H1 (cell line): ENCODE results near the gene NSUN4. TPM values are rescaled to one million over a fixed set of nuclear protein-coding genes. Genes with fewer than 3 reads are reported as not detected.

Experiments used
- CTCF ChIA-PET: fragments of 300-600 bp; sonication (Branson Sonifier 250); formaldehyde crosslinking; loops from one replicate; lab custom pipeline; 2021; ENCODE audit not compliant: partially characterized antibody; lab: Charles Lee
- POLR2A ChIA-PET: fragments of 300-600 bp; sonication (Branson Sonifier 250); formaldehyde crosslinking; loops from one replicate; lab custom pipeline; 2021; ENCODE audit warnings: inconsistent platforms; ENCODE audit not compliant: partially characterized antibody; lab: Charles Lee
- DNase-seq, 2 experiments: peaks; one replicate each; pipeline versions ENCODE4 v3.0.0 to v3.0.0-alpha.2; 2010 to 2022; ENCODE audit warnings: low spot score in 2 of 2, low read depth in 1 of 2, mixed read lengths in 1 of 2
- FAIRE-seq: peaks from 2 replicates; lab custom pipeline; 2011; peaks lifted over from hg19 to GRCh38; lab: Jason Lieb, UNC
- H2AFZ ChIP-seq: 2 replicates; pipeline ENCODE4 v1.8.1; 2012; ENCODE audit warnings: low read length, inconsistent platforms
- H2AK5ac ChIP-seq: 2 replicates; pipeline ENCODE4 v1.6.1; 2013; ENCODE audit warnings: low read depth, low read length
- H2BK120ac ChIP-seq: replicated peaks from 2 replicates; pipeline ENCODE3; 2013; ENCODE audit warnings: low read depth, low read length, inconsistent platforms
- H2BK12ac ChIP-seq: 2 replicates; pipeline ENCODE4 v1.6.1; 2013; ENCODE audit warnings: low read depth, low read length
- H2BK15ac ChIP-seq: 2 replicates; pipeline ENCODE4 v1.6.1; 2013; ENCODE audit warnings: low read length
- H2BK20ac ChIP-seq: 2 replicates; pipeline ENCODE4 v1.6.1; 2013; ENCODE audit warnings: low read length
- H2BK5ac ChIP-seq: 2 replicates; pipeline ENCODE4 v1.6.1; 2013; ENCODE audit warnings: low read depth, low read length
- H3K14ac ChIP-seq: 2 replicates; pipeline ENCODE4 v1.6.1; 2013; ENCODE audit warnings: inconsistent platforms; ENCODE audit not compliant: insufficient read length
- H3K18ac ChIP-seq: 2 replicates; pipeline ENCODE4 v1.6.1; 2013; ENCODE audit warnings: low read length; ENCODE audit errors: extremely low read depth
- H3K23ac ChIP-seq: 2 replicates; pipeline ENCODE4 v1.6.1; 2013; ENCODE audit warnings: inconsistent platforms; ENCODE audit not compliant: insufficient read length
- H3K23me2 ChIP-seq: 2 replicates; pipeline ENCODE4 v1.6.1; 2013; ENCODE audit warnings: low read depth, low read length
- H3K27ac ChIP-seq: 2 replicates; pipeline ENCODE4 v1.6.1; 2011; ENCODE audit warnings: low read depth, low read length, inconsistent platforms
- H3K27me3 ChIP-seq, 4 experiments: replicated peaks in 1 of 4; 1 replicate in 1 of 4; 2 replicates in 3 of 4; pipeline versions ENCODE4 v1.6.1 to v1.8.1; 2011 to 2013; ENCODE audit warnings: low read length in 3 of 4, mild to moderate bottlenecking in 3 of 4, inconsistent platforms in 2 of 4, mixed read lengths in 2 of 4, moderate library complexity in 1 of 4; ENCODE audit not compliant: control insufficient read depth in 3 of 4, insufficient read depth in 3 of 4; ENCODE audit errors: extremely low read depth in 1 of 4
- H3K36me3 ChIP-seq, 4 experiments: 2 replicates each; pipeline versions ENCODE4 v1.6.1 to v1.8.1; 2011 to 2013; ENCODE audit warnings: mild to moderate bottlenecking in 4 of 4, low read length in 3 of 4, moderate library complexity in 2 of 4, control low read depth in 1 of 4, inconsistent platforms in 1 of 4; ENCODE audit not compliant: insufficient read depth in 4 of 4, control insufficient read depth in 2 of 4
- H3K4ac ChIP-seq: replicated peaks from 2 replicates; pipeline ENCODE3; 2013; ENCODE audit warnings: low read length, low read depth, mixed read lengths, inconsistent platforms; ENCODE audit not compliant: insufficient read length
- H3K4me1 ChIP-seq, 4 experiments: replicated peaks in 1 of 4; 1 replicate in 1 of 4; 2 replicates in 3 of 4; pipeline versions ENCODE4 v1.6.1 to v1.8.1; 2011 to 2013; ENCODE audit warnings: low read length in 3 of 4, inconsistent platforms in 2 of 4, mixed read lengths in 1 of 4; ENCODE audit not compliant: insufficient read depth in 4 of 4, control insufficient read depth in 3 of 4
- H3K4me2 ChIP-seq, 2 experiments: 2 replicates each; pipeline versions ENCODE4 v1.6.1 to v1.8.1; 2011 to 2013; ENCODE audit warnings: low read depth in 2 of 2, low read length in 2 of 2, control low read depth in 1 of 2, inconsistent platforms in 1 of 2, mild to moderate bottlenecking in 1 of 2; ENCODE audit not compliant: insufficient read depth in 1 of 2
- H3K4me3 ChIP-seq, 4 experiments: fragments of 200-600, 300-600 bp in 1 of 4; sonication (generic), shearing (Covaris generic), sonication (Bioruptor Twin) in 1 of 4; 2 replicates each; pipeline versions ENCODE4 v1.5.1 to v1.8.1; 2011 to 2016; ENCODE audit warnings: low read length in 4 of 4, low read depth in 3 of 4, control low read depth in 2 of 4, inconsistent platforms in 2 of 4, mild to moderate bottlenecking in 2 of 4, mixed read lengths in 1 of 4, moderate library complexity in 1 of 4; ENCODE audit not compliant: insufficient read depth in 2 of 4; ENCODE audit errors: extremely low read depth in 1 of 4
- H3K56ac ChIP-seq: replicated peaks from 2 replicates; pipeline ENCODE3; 2013; ENCODE audit warnings: low read depth, mild to moderate bottlenecking, mixed read lengths, low read length, inconsistent platforms; ENCODE audit not compliant: insufficient read length
- H3K79me1 ChIP-seq: 2 replicates; pipeline ENCODE4 v1.6.1; 2013; ENCODE audit warnings: low read depth, low read length, control low read depth
- H3K79me2 ChIP-seq, 2 experiments: 2 replicates each; pipeline versions ENCODE4 v1.6.1 to v1.8.1; 2012 to 2013; ENCODE audit warnings: low read length in 2 of 2, mild to moderate bottlenecking in 2 of 2, inconsistent platforms in 1 of 2; ENCODE audit not compliant: insufficient read depth in 2 of 2, control insufficient read depth in 1 of 2
- H3K9ac ChIP-seq, 4 experiments: replicated peaks in 1 of 4; 1 replicate in 1 of 4; 2 replicates in 3 of 4; pipeline versions ENCODE4 v1.6.1 to v1.8.1; 2011 to 2013; ENCODE audit warnings: low read depth in 3 of 4, low read length in 3 of 4, control low read depth in 2 of 4, mild to moderate bottlenecking in 2 of 4, moderate library complexity in 2 of 4, inconsistent platforms in 1 of 4; ENCODE audit errors: extremely low read depth in 1 of 4
- H3K9me3 ChIP-seq, 2 experiments: 2 replicates each; pipeline versions ENCODE4 v1.6.1 to v1.8.1; 2012 to 2013; ENCODE audit warnings: mild to moderate bottlenecking in 2 of 2, moderate library complexity in 2 of 2, control low read depth in 1 of 2, inconsistent platforms in 1 of 2, low read depth in 1 of 2, low read length in 1 of 2, mixed read lengths in 1 of 2; ENCODE audit not compliant: insufficient read depth in 2 of 2
- H4K20me1 ChIP-seq, 2 experiments: replicated peaks in 1 of 2; 2 replicates each; pipeline versions ENCODE3 to v1.8.1; 2011 to 2013; ENCODE audit warnings: inconsistent platforms in 2 of 2, low read length in 2 of 2, mild to moderate bottlenecking in 1 of 2; ENCODE audit not compliant: insufficient read depth in 2 of 2, control insufficient read depth in 1 of 2
- H4K5ac ChIP-seq: 2 replicates; pipeline ENCODE4 v1.6.1; 2013; ENCODE audit warnings: low read length, low read depth, mixed read lengths, inconsistent platforms; ENCODE audit not compliant: insufficient read length
- H4K8ac ChIP-seq: 2 replicates; pipeline ENCODE4 v1.8.0; 2013; ENCODE audit warnings: mild to moderate bottlenecking, moderate library complexity, low read length, inconsistent platforms; ENCODE audit not compliant: insufficient read depth; ENCODE audit errors: extremely low read depth
- H4K91ac ChIP-seq: replicated peaks from 2 replicates; pipeline ENCODE3; 2013; ENCODE audit warnings: low read length, mixed read lengths, inconsistent platforms; ENCODE audit not compliant: insufficient read length
- EGR1 ChIP-seq: IDR thresholded peaks from 2 replicates; pipeline ENCODE4 v1.6.1; 2011; ENCODE audit warnings: low read depth, low read length, borderline replicate concordance
- EP300 ChIP-seq, 2 experiments: IDR thresholded peaks; 1 replicate in 1 of 2; 2 replicates in 1 of 2; pipeline ENCODE4 v1.6.1; 2011 to 2012; ENCODE audit warnings: low read depth in 2 of 2, low read length in 2 of 2, mild to moderate bottlenecking in 2 of 2, borderline replicate concordance in 1 of 2, inconsistent platforms in 1 of 2, moderate library complexity in 1 of 2
- GTF2F1 ChIP-seq: IDR thresholded peaks from 2 replicates; pipeline ENCODE4 v1.6.1; 2012; ENCODE audit warnings: low read depth, low read length, improper control_type of control experiment, borderline replicate concordance
- HDAC6 ChIP-seq: IDR thresholded peaks from one replicate; pipeline ENCODE4 v1.7.1; 2012; ENCODE audit warnings: low read depth, mild to moderate bottlenecking, inconsistent platforms, low read length, moderate library complexity
- RAD21 ChIP-seq, 2 experiments: IDR thresholded peaks in 1 of 2; conservative IDR thresholded peaks in 1 of 2; 2 replicates each; pipeline ENCODE4 v1.6.1; 2011; ENCODE audit warnings: low read depth in 2 of 2, low read length in 2 of 2, improper control_type of control experiment in 1 of 2, inconsistent platforms in 1 of 2, mild to moderate bottlenecking in 1 of 2, moderate library complexity in 1 of 2
- SIRT6 ChIP-seq: IDR thresholded peaks from one replicate; pipeline ENCODE4 v1.7.1; 2012; ENCODE audit warnings: low read length, inconsistent platforms
- polyA plus RNA-seq, 7 experiments: library from polyadenylated mRNA; depleted of rRNA in 3 of 7; stranded (reverse) in 5 of 7; unstranded in 2 of 7; fragments of >200 nt in 5 of 7; fragments of 200-250 nt in 2 of 7; gene quantifications; 1 replicate in 5 of 7; 2 replicates in 1 of 7; 4 replicates in 1 of 7; pipeline versions ENCODE4 v1.2.1 to v1.2.3, GENCODE V29; 2011 to 2013; ENCODE audit warnings: missing spikeins in 2 of 7, mixed read lengths in 2 of 7
- total RNA-seq: library from RNA; stranded (reverse); fragmentation: NEBNext Ultra II Directional; extraction: Animal tissue kit (Norgen Biotek cat#: 25700); gene quantifications from 2 replicates; pipeline ENCODE4 v1.2.1, GENCODE V29; 2021

NSUN4 gene
- total and polyA plus RNA-seq, 2 of the 8 experiments (the other 6 are each of a cell fraction or from before 2014, with no cell fraction given) = 9.7 to 15.7 TPM

GRCh38 chr1:46380508-46380907 is 39.9 kb downstream of the NSUN4 start:
- CTCF ChIA-PET = interaction anchor here (1.0 to 2.5 kb wide), 4 partner anchors 12 to 95 kb away, joined by 3 to 6 read pairs (median 4); no protein-coding TSS in a partner anchor
- no peak for FAIRE-seq
- no peak overlapping the region for H2BK12ac ChIP-seq
- TF ChIP-seq GTF2F1 = no peak
- no peak for TF ChIP-seq EGR1
- no peak for TF ChIP-seq HDAC6
- no peak for TF ChIP-seq SIRT6
- TF ChIP-seq RAD21 (IDR thresholded peaks at IDR 0.05 in 1 of 2, conservative IDR thresholded peaks at IDR 0.05 in 1 of 2; ENCODE audit: low read depth in 2 of 2, low read length in 2 of 2) = no peak
- TF ChIP-seq EP300 (IDR thresholded peaks at IDR 0.05; ENCODE audit: borderline replicate concordance in 1 of 2, low read depth in 2 of 2, low read length in 2 of 2) = no peak

More at GRCh38 chr1:46380508-46380907, 39.9 kb downstream of the NSUN4 start:
- no peak overlapping the region for H2AFZ ChIP-seq
- no peak overlapping the region for H2BK5ac ChIP-seq
- no peaks in the 10 kb centered on the region for H4K20me1 ChIP-seq
- no peak for DNase-seq
- H3K36me3 ChIP-seq = peaks cover 0 to 6% (median 0%) of the 10 kb centered on the region in 4 experiments; a peak in 2 of 8 replicates
- H4K8ac ChIP-seq = no peak overlapping the region
- no peaks in the 10 kb centered on the region for H3K79me1 ChIP-seq
- H3K79me2 ChIP-seq = no peaks in the 10 kb centered on the region
- no peak overlapping the region for H2BK20ac ChIP-seq
- no peaks in the 10 kb centered on the region for H3K27me3 ChIP-seq
- H3K9me3 ChIP-seq = no peaks in the 10 kb centered on the region
- no peak overlapping the region for H2BK15ac ChIP-seq
- no peak overlapping the region for H2AK5ac ChIP-seq
- POLR2A ChIA-PET = interaction anchor here (0.6 to 2.4 kb wide), 10 partner anchors 12 to 574 kb away, joined by 3 to 10 read pairs (median 4); partner anchors contain the start of genes LRRC41, NSUN4 and UQCRH
- no peak overlapping the region for H3K4me2 ChIP-seq
- H4K91ac ChIP-seq = no peak overlapping the region
- H3K14ac ChIP-seq = no peak overlapping the region
- no peak overlapping the region for H3K18ac ChIP-seq
- H4K5ac ChIP-seq = no peak overlapping the region
- H3K27ac ChIP-seq = no peak overlapping the region
- no peak overlapping the region for H3K23ac ChIP-seq
- H3K4ac ChIP-seq = no peak overlapping the region
- peaks cover 0 to 6% (median 1%) of the 10 kb centered on the region in 4 experiments; a peak in 2 of 7 replicates for H3K4me1 ChIP-seq
- no peaks in the 10 kb centered on the region for H3K23me2 ChIP-seq
- no peak overlapping the region for H2BK120ac ChIP-seq
- no peak overlapping the region for H3K4me3 ChIP-seq
- H3K56ac ChIP-seq = no peak overlapping the region
- H3K9ac ChIP-seq = no peak overlapping the region
